HG03558 (cell line): Measurements from ENCODE around the gene TXLNG.

ENCODE experiments used
- ATAC-seq: cut with Tn5 transposase; IDR thresholded peaks from one replicate; pipeline ENCODE4 v1.9.1; 2021; ENCODE audit warnings: moderate number of reproducible peaks; ENCODE audit not compliant: unreplicated experiment; ENCODE audit errors: extremely low read depth

The TXLNG gene

GRCh38 chrX:16836371-16836770, 50.1 kb downstream of the TXLNG start:
- ATAC-seq = no peak

GRCh38 chrX:16838202-16839066, 52.2 kb downstream of the TXLNG start:
- ATAC-seq = no peak

GRCh38 chrX:16839219-16839851, 53.1 kb downstream of the TXLNG start:
- no peak for ATAC-seq

GRCh38 chrX:16839852-16840460, 53.7 kb downstream of the TXLNG start:
- no peak for ATAC-seq

- no peak for ATAC-seq
Measured at GRCh38 chrX:16842684-16843083, 56.4 kb downstream of the TXLNG start.

- ATAC-seq = no peak
Measured at GRCh38 chrX:16843208-16843909, 57.1 kb downstream of the TXLNG start.

- no peak for ATAC-seq
Measured at GRCh38 chrX:16845686-16846085, 59.4 kb downstream of the TXLNG start.

- ATAC-seq = no peak
Measured at GRCh38 chrX:16848541-16848940, 62.3 kb downstream of the TXLNG start.

- ATAC-seq = no peak
Measured at GRCh38 chrX:16851421-16851820, 65.2 kb downstream of the TXLNG start.

- no peak for ATAC-seq
Measured at GRCh38 chrX:16851827-16852226, 65.6 kb downstream of the TXLNG start.

GRCh38 chrX:16852617-16853179, 66.4 kb downstream of the TXLNG start:
- no peak for ATAC-seq

- ATAC-seq = no peak
Measured at GRCh38 chrX:16853537-16853936, 67.3 kb downstream of the TXLNG start.

GRCh38 chrX:16855363-16856075, 69.3 kb downstream of the TXLNG start:
- ATAC-seq = no peak

GRCh38 chrX:16856076-16856404, 69.8 kb downstream of the TXLNG start:
- peak; percentile 44 for ATAC-seq

GRCh38 chrX:16856744-16857143, 70.5 kb downstream of the TXLNG start:
- ATAC-seq = no peak

- ATAC-seq = no peak
Measured at GRCh38 chrX:16862829-16863228, 76.6 kb downstream of the TXLNG start.

GRCh38 chrX:16867947-16868346, 81.7 kb downstream of the TXLNG start:
- ATAC-seq = no peak

- ATAC-seq = no peak
Measured at GRCh38 chrX:16868920-16869319, 82.7 kb downstream of the TXLNG start.

GRCh38 chrX:16869393-16870094, 83.3 kb downstream of the TXLNG start:
- ATAC-seq = peak; percentile 15
